CD4-positive, alpha-beta T cell treated with Interleukin-15 for 1 hour (primary cell): ENCODE data around the gene HRH2.
"Not testable (repeated sequence)": the region's sequence is repeated elsewhere in the genome, so short reads cannot be mapped to it uniquely, and the experiment has no call there.

Experiments used
- DNase-seq: peaks from one replicate; pipeline ENCODE4 v3.0.0-alpha.2; 2020

HRH2 gene

GRCh38 chr5:175657593-175658271, at the start of gene HRH2:
Gene HRH2 (plus strand): TSS chr5:175658071. CDS start chr5:175683234, 25,163 bp downstream.
- DNase-seq = peak; percentile 40

- no peak for DNase-seq
These were observed 48.3 kb upstream of the HRH2 start for GRCh38 chr5:175609526-175609925.

- DNase-seq = no peak
These were observed 47.5 kb upstream of the HRH2 start for GRCh38 chr5:175610381-175610780.

GRCh38 chr5:175610898-175611297, 47.0 kb upstream of the HRH2 start:
- no peak for DNase-seq

- DNase-seq = no peak
These were observed 43.6 kb upstream of the HRH2 start for GRCh38 chr5:175614223-175614815.

GRCh38 chr5:175614861-175615260, 43.0 kb upstream of the HRH2 start:
- DNase-seq = no peak

- no peak for DNase-seq
These were observed 41.8 kb upstream of the HRH2 start for GRCh38 chr5:175616083-175616482.

- DNase-seq = not testable (repeated sequence)
These were observed 41.3 kb upstream of the HRH2 start for GRCh38 chr5:175616527-175616926.

- DNase-seq = no peak
These were observed 40.4 kb upstream of the HRH2 start for GRCh38 chr5:175617447-175617846.

- no peak for DNase-seq
These were observed 37.3 kb upstream of the HRH2 start for GRCh38 chr5:175620527-175620926.

GRCh38 chr5:175621971-175622370, 35.9 kb upstream of the HRH2 start:
- no peak for DNase-seq

GRCh38 chr5:175623088-175623487, 34.8 kb upstream of the HRH2 start:
- no peak for DNase-seq

GRCh38 chr5:175624316-175624715, 33.6 kb upstream of the HRH2 start:
- no peak for DNase-seq

GRCh38 chr5:175627005-175627404, 30.9 kb upstream of the HRH2 start:
- DNase-seq = no peak

GRCh38 chr5:175627739-175628138, 30.1 kb upstream of the HRH2 start:
- no peak for DNase-seq

GRCh38 chr5:175628668-175629067, 29.2 kb upstream of the HRH2 start:
- no peak for DNase-seq

- no peak for DNase-seq
These were observed 28.6 kb upstream of the HRH2 start for GRCh38 chr5:175629261-175629660.

GRCh38 chr5:175629793-175630192, 28.1 kb upstream of the HRH2 start:
- no peak for DNase-seq

- no peak for DNase-seq
These were observed 21.9 kb upstream of the HRH2 start for GRCh38 chr5:175635854-175636584.

GRCh38 chr5:175638305-175638704, 19.6 kb upstream of the HRH2 start:
- no peak for DNase-seq

GRCh38 chr5:175640106-175640775, 17.6 kb upstream of the HRH2 start:
- no peak for DNase-seq

GRCh38 chr5:175642998-175643397, 14.9 kb upstream of the HRH2 start:
- no peak for DNase-seq

- no peak for DNase-seq
These were observed 11.6 kb upstream of the HRH2 start for GRCh38 chr5:175646251-175646650.

- DNase-seq = no peak
These were observed 7.9 kb upstream of the HRH2 start for GRCh38 chr5:175649967-175650366.
